ENCODE data around the gene DGKI. TPM values are rescaled to one million over a fixed set of nuclear protein-coding genes. Genes with fewer than 3 reads are reported as not detected.
A peak's percentile ranks its signal among the peaks of the same experiment; 100 is the strongest.

Gene DGKI
- polyA plus RNA-seq, 12 donors = 0.23 to 1.9 (median 0.84) TPM; not detected in 2

- no peak for DNase-seq
Measured at GRCh38 chr7:137360087-137360679, 486.6 kb downstream of the DGKI start.

DNA sequence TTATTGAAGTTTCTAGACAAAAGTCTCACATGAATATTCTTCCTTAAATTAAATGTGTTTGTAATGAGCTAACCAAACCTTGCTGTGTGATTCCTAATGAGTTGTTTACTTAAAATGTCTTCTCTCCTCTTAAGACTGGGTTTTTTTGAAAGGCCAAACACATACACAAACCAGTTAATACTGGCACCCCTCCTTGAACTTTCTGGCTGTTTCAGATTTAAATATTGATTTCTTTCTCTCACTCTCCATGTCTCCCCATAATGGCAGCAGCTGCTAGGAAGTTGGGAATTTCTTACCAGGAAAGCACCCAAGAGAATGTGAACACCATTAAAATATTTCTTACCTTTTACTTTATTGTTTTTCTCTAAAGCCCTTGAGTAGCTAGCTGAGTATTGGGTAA lies 491.8 kb downstream of the DGKI start:
- no peak for DNase-seq

DNA sequence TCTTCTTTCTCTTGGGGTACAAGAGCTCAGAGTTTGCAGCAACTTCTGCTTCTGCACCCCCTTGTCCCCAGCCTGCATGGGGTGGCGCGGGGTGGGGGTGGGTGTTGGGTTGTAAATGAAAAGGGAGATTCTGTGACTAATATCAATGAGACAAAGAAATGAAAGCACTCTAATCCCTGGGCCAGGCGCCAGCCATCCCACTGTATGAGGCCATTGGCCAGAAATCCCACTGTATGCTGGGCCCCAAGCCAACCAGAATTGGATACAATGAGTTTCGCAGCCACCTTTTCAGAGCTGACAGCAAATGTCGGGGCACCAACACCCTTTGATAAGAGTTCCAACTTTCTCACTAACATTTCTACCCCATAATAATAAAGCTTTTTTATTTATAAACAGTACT lies 492.4 kb downstream of the DGKI start:
- peak; percentile 74 for DNase-seq

DNA sequence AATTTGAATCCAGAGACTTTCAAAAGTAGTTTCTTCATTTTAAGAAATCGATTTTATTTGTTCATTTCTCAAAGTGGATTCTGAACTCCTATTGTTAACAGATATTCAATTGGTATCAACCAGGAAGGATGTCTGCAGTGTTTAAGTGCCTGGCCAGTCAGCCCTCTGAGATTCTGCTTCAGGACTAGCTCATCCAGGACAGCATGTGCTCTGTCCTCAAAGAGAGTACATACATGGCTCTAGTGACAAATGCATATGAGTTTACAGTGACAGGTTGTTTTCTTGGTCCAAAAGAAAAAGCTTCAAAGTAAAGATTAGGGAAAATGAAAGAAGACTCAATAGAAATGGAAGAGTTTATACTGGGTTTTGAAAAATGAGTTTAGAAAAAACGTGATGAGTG lies 494.8 kb downstream of the DGKI start:
- DNase-seq = no peak

DNA sequence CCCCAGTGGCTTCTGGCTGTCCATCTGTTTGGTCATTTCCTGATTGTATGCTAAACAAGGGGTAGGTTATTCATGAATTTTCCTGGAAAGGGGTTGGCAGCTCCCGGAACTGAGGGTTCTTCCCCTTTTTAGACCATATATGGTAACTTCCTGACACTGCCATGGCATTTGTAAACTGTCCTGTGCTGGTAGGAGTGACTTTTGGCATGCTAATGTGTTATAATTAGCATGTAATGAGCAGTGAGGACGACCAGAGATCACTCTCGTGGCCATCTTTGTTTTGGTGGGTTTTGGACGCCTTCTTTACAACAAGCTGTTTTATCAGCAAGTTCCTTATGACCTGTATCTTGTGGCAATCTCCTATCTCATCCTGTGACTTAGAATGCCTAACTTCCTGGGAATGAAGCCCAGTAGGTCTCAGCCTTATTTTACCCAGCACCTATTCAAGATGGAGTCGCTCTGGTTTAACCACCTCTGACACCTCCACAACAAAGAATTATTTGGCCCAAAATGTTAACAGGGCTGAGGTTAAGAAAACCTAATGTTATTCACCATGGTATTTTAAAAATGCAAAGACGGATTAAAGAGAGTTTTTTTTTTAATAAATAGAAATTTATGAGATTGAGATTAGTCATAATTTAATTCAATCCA lies 500.9 kb downstream of the DGKI start:
- no peak for DNase-seq

- peak; percentile 82 for DNase-seq
Measured at GRCh38 chr7:137343281-137343841, 503.4 kb downstream of the DGKI start, which contains the start of gene PTN. TSS of gene PTN (minus strand) at chr7:137343733. CDS start at chr7:137254973, 88,760 bp downstream.

DNA sequence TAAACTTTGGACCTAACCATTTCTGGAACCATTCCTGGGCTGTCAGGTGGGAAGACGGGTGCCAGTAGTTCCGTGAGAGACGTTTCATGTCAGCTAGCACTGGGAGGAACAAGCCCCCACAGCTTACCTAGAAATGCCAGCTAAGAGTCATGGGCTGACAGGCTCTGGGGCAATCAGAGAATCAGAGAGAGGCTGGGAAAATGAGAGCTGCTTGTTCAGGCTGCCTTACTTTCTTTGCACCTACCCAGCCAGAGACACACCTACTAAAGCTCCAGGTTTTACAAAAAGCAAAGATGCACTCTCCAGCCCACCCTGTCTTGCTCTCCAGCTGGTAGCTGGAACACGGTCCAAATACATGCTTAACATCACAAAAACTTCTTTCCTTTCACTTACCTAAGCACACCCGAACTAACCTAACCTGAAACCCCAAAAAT lies 503.9 kb downstream of the DGKI start:
- DNase-seq = peak; percentile 28

DNA sequence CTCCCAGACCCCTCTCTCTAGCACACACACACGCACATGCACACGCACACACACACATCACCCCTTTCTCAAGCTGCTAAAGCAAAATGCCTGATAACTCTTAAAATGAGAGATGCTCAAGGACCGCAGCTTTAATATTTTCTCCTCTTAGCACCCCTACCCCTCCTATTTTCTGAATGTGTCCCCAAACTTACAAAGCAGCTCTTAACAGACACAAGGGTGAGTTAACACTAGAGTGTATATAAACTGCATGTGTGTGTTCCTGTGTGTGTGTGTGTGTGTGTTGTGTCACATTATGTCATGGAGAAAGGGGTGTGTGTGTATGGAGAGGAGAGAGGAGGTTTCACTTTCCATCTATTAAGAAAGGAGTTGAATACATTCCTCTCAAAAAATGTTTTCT lies 504.5 kb downstream of the DGKI start:
- DNase-seq = peak; percentile 46

DNA sequence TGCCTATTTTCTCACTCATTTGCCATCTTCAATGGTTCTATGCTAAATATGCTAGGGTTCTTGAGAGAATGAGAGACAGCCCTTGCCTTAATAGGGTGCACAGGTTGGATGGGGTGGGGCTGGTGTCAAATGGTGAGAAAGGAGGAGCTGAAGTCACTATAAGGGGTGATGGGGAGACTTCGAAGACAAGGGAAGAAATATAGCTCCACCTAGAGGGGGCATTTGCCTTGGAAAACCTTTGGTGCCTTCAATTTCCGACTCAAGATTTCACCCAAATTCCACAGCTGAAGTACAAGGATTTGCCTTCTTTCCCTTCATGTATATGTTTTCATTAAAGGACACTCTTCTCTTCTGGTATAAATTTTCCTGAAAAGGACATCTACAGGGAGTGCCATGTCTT lies 508.9 kb downstream of the DGKI start:
- DNase-seq = no peak

DNA sequence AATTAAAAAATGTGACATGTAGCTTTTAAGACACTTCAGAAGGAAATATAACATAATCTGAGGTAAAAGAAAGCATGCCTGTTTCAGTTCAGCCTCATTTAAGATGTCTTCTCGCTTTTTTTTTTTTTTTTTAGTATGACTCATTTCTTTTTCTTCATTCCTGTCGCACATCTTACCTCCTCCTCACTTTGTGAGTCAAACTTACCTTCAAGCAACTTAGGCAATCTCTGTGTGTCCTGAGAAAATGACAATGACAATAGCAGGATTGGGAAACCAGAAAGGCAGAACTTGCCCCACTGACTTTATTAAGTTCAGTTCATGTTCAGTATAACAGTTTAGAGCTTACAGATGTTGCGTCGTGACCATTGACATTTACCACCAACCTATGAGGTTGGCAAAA lies 511.0 kb downstream of the DGKI start:
- no peak for DNase-seq

DNA sequence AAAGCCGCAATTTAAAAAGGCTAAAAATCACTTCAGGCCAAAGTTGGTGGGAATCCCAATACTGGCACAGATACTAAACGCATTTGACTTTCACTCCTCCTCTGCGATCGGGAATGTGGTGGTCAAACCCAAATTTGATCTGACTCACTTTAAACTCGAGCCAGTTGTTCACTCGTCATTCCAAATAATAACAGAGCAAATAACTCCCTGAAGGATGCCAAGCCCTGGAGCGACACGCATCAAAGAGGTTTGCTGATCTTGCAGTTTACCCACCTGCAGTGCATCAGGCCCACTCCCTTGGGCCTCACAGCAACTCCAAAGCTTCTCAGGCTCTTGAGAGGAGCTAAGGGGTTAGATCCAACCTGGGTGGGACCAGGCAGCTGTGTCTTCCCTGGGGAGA lies 515.4 kb downstream of the DGKI start:
- DNase-seq = no peak

Other genes starting within 250 kb of the DGKI start
- gene CREB3L2, start 155.1 kb upstream of the DGKI start, polyA plus RNA-seq (ENCODE audit: insufficient read length in 12 of 12) = 10 to 100 TPM in 11 of 12 donors, not detected in 1; 29.7 to 45.7 (median 35.6) TPM
- gene AKR1D1, start 229.5 kb upstream of the DGKI start, polyA plus RNA-seq (ENCODE audit: insufficient read length in 12 of 12) = under 1 TPM in 5 of 12 donors, not detected in 7; 0.08 to 0.15 (median 0.10) TPM